K562 (cell line): Measurements from ENCODE around the gene CFAP251.

ENCODE experiments used
- CTCF ChIP-seq, 3 experiments: IDR thresholded peaks in 2 of 3; conservative IDR thresholded peaks in 1 of 3; 2 replicates each; pipeline ENCODE4 v1.5.1; 2011 to 2012; ENCODE audit warnings: low read length in 3 of 3, mild to moderate bottlenecking in 3 of 3, control low read depth in 2 of 3, improper control_type of control experiment in 1 of 3, inconsistent platforms in 1 of 3, low read depth in 1 of 3, mixed read lengths in 1 of 3, moderate library complexity in 1 of 3; ENCODE audit not compliant: insufficient read depth in 2 of 3
- GATAD2B ChIP-seq: fragments of 450-650 bp; IDR thresholded peaks from 2 replicates; pipeline ENCODE4 v1.6.1; 2017; ENCODE audit warnings: mild to moderate bottlenecking, borderline replicate concordance

GRCh38 chr12:121980191-121980891 is 61.9 kb downstream of the CFAP251 start:
- TF ChIP-seq CTCF (IDR thresholded peaks at IDR 0.05 in 2 of 3, conservative IDR thresholded peaks at IDR 0.05 in 1 of 3; ENCODE audit: insufficient read depth in 2 of 3, low read depth in 1 of 3, low read length in 3 of 3) (no peak), GATAD2B (no peak)
